GM12872 (cell line): ENCODE data around the gene MYO16.

Source experiments
- TF ChIP-seq, protein P1 (sequence below): IDR thresholded peaks from 3 replicates; pipeline ENCODE4 v1.5.1; 2011; ENCODE audit warnings: low read depth, mild to moderate bottlenecking, low read length, moderate library complexity; ENCODE audit not compliant: insufficient read depth

Gene MYO16

DNA sequence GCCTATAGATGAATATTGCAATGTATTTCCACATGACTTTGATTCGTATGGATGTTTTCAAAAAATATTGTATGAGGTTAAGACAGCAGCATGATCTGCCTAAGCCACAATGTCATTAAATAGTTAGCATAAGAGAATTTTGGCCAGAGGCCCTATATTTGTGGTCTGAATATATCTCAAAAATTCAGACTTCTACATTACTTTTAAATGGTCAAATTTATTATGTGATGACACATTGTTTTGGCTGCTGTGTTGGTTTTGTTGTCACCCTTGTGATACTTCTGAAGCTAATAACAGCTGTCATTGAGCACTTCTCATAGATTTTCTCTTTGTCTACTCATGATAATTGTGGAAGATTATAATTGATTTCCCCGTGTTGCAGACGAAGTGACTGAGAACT lies 288.2 kb downstream of the MYO16 start:
- TF ChIP-seq, protein P1, sequence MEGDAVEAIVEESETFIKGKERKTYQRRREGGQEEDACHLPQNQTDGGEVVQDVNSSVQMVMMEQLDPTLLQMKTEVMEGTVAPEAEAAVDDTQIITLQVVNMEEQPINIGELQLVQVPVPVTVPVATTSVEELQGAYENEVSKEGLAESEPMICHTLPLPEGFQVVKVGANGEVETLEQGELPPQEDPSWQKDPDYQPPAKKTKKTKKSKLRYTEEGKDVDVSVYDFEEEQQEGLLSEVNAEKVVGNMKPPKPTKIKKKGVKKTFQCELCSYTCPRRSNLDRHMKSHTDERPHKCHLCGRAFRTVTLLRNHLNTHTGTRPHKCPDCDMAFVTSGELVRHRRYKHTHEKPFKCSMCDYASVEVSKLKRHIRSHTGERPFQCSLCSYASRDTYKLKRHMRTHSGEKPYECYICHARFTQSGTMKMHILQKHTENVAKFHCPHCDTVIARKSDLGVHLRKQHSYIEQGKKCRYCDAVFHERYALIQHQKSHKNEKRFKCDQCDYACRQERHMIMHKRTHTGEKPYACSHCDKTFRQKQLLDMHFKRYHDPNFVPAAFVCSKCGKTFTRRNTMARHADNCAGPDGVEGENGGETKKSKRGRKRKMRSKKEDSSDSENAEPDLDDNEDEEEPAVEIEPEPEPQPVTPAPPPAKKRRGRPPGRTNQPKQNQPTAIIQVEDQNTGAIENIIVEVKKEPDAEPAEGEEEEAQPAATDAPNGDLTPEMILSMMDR = no peak

DNA sequence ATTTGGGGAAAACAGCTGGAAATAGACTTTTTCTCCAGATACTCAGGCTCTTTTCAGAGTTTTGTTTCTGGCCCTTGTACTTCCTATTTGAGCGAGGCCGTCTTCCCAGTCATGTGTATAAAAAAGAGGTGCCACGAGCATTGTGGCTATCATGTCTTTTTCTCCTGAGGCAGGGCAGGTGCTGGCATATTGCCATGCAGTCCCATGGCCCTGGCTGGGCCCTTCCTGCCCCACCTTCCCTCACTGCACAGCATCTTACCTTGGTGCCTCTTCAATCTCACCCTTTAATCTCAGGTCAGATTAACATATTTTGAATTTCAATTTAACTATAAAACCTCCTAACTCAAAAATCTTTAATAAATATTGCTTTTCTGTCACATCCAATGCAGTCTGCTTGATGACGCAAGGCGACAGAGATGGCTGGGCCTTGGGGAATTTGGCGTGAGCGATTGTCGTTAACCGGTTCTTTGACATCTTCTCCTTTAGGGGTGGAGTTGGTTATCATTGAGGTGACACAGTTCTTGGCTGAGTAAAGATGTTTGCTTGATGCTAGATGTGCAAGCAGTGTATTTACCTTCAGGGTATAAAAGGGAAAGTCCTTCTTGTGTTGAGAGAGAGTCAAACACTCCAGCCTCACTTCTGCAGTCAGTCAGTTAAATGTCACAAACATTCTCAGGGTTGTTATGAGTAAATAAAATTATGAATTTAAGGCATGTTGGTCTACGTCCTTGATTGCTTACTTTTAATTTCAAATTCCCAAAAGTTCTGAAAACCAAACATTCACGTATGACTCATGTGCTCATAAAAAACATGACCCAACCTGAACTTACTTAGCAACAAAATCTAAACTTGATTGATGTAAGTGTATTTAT lies 289.9 kb downstream of the MYO16 start:
- TF ChIP-seq, protein P1 = no peak

DNA sequence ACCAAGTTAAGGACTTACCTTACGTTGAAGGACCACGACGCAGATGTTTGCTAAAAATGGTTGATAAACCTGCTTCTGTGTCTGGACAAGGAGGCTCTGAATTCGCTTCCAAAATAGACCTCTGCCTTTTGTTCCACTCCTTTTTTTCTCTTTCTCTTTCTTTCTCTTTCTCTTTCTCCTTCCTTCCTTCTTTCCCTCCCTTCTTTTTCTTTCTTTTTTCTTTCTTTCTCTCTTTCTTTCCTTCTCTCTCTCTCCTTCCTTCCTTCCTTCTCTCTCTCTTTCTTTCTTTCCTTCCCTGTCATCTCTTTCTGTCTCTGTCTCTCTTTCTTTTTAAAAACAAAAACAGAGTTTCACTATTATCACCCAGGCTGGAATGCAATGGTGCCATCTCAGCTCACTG lies 290.7 kb downstream of the MYO16 start:
- TF ChIP-seq, protein P1 = no peak

DNA sequence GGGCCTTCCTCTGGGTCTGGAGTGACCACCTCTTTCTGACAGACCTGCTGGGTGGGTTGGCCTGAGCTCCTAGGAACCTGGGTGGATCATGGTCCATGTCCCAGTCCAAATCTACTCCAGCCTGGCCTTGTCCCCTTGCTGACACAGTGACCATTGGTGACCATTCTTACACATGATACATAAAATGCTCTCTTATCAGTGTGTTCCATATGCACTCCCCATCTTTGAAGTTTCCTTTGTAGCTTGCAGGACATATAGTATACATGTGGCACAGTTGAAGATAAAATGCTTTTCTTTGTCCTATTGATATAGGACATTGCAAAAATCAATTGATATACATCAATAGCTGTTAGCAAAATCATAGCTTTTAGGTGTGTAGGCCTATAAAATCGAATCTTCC lies 291.8 kb downstream of the MYO16 start:
- TF ChIP-seq, protein P1 = no peak

DNA sequence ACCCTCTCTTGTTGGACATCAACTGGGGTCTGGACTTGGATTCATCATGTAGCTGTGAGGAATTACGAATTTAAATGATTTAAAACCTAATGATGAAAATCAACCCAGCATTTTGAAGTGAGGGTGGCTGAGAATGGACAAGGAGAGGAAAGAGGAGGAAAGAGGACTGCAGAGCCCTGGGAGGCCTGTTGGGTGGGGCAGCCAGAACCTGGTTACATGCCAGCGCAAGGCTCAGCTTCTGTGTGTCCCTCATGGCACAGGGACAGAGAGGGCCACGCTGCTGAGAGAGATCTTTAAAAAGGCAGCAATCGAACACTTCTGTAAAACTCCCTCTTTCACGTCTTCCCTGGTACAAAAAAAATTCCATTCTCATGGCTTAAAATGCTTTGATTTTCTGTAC lies 292.7 kb downstream of the MYO16 start:
- TF ChIP-seq, protein P1 = no peak

DNA sequence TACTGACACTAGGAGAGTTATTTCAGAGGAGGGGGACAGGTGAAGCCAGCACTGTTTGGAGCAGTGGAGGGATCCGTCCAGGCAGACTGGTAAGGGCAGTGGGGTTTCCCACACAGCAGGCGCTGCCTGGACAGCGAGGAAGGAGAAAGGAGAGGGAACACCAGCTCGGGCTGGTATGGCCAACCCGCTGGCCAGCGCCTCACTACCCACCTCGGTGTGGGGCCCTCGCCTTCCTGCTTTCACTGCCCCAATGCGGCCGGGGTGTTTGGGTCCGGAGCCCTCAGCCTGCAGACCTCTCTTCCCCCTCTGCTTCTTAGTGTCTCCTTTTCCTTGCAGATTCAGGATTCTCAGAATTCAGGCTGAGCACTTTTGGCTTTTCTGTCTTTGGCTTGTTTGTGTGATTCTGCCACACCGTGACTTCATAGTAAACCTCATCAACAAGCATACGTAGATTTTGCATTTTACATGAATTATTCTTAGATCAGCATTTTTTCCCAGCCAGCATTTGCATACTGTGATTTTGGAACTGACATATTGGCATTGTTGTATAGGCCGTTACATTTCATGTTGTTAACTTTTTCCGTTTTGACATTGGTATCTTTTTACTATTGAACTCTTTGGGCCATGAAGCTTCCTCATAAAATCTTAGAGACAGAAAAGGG lies 294.1 kb downstream of the MYO16 start:
- TF ChIP-seq, protein P1 = no peak

DNA sequence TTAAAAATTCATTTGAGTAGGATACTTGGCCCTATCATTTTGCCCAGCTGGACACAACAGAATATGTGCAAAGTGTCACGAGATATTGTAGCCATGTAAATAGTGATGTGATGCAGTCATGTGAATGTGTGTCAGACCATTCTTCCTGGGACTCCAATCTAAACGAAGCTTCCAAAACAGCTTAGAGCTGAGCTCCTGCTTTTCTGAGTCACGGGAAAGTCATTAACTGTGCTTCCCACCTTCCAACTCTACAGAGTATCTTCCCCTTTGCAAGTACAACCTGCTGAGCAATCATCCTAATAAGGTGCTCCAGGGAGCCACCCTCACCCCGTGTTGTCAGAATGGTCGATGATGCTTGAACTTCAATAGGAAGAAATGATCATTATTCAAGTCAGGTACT lies 294.7 kb downstream of the MYO16 start:
- TF ChIP-seq, protein P1 = no peak
